HepG2 (cell line): ENCODE results near the gene SURF6. TPM values are rescaled to one million over a fixed set of nuclear protein-coding genes. Genes with fewer than 3 reads are reported as not detected.

Experiments used
- GATAD2A ChIP-seq: IDR thresholded peaks from 2 replicates; pipeline ENCODE4 v1.6.1; 2016
- HNRNPL ChIP-seq: fragments of 200-400 bp; formaldehyde crosslinking; IDR thresholded peaks from 2 replicates; pipeline ENCODE4 v1.6.1; 2017; ENCODE audit warnings: mild to moderate bottlenecking, low read depth, low read length
- LCORL ChIP-seq, 2 experiments: fragments of 450-650 bp in 1 of 2; sonication (generic) in 1 of 2; formaldehyde crosslinking in 1 of 2; IDR thresholded peaks; 2 replicates each; pipeline versions ENCODE4 v1.5.0 to v1.6.1; 2017 to 2020; ENCODE audit warnings: antibody characterized with exemption in 1 of 2, missing genetic modification reagents in 1 of 2
- NFIB ChIP-seq: sonication (generic); formaldehyde crosslinking; IDR thresholded peaks from 2 replicates; pipeline ENCODE4 v1.9.0; 2021; ENCODE audit warnings: missing genetic modification reagents, mild to moderate bottlenecking, borderline replicate concordance
- PHF21A ChIP-seq: sonication (generic); formaldehyde crosslinking; IDR thresholded peaks from 2 replicates; pipeline ENCODE4 v1.5.0; 2020; ENCODE audit warnings: mild to moderate bottlenecking, missing genetic modification reagents
- SMYD3 ChIP-seq: sonication (generic); formaldehyde crosslinking; IDR thresholded peaks from 2 replicates; pipeline ENCODE4 v1.8.1; 2023; ENCODE audit warnings: mild to moderate bottlenecking, missing genetic modification reagents
- TMF1 ChIP-seq: sonication (generic); formaldehyde crosslinking; IDR thresholded peaks from 2 replicates; pipeline ENCODE4 v1.8.1; 2022; ENCODE audit warnings: low read depth, missing genetic modification reagents
- ZBTB7B ChIP-seq: sonication (generic); formaldehyde crosslinking; IDR thresholded peaks from 2 replicates; pipeline ENCODE4 v1.4.0; 2020; ENCODE audit warnings: missing genetic modification reagents
- ZNF274 ChIP-seq: sonication (generic); formaldehyde crosslinking; IDR thresholded peaks from 2 replicates; pipeline ENCODE4 v1.5.1; 2020; ENCODE audit warnings: mild to moderate bottlenecking, missing genetic modification reagents
- ZNF446 ChIP-seq: sonication (generic); formaldehyde crosslinking; IDR thresholded peaks from 2 replicates; pipeline ENCODE4 v1.5.0; 2020; ENCODE audit warnings: mild to moderate bottlenecking, missing genetic modification reagents
- ZNF777 ChIP-seq: sonication (generic); formaldehyde crosslinking; IDR thresholded peaks from 2 replicates; pipeline ENCODE4 v1.4.0; 2020; ENCODE audit warnings: missing genetic modification reagents
- polyA plus RNA-seq, 8 experiments: library from polyadenylated mRNA; depleted of rRNA in 3 of 8; stranded (reverse) in 7 of 8; unstranded in 1 of 8; fragments of >200 nt; fragmentation: Illumina TruSeq in 4 of 8; extraction: Trizol in 4 of 8; gene quantifications; 2 replicates each; pipeline versions ENCODE4 v1.2.1 to v1.2.3, GENCODE V29; 2011 to 2016; ENCODE audit warnings: low read depth in 4 of 8, missing spikeins in 1 of 8, mixed read lengths in 1 of 8; ENCODE audit not compliant: insufficient read depth in 1 of 8
- total RNA-seq, 5 experiments: library from RNA; depleted of rRNA; stranded (reverse); fragments of >200 nt; fragmentation: Illumina TruSeq; extraction: Trizol; gene quantifications; 2 replicates each; pipeline ENCODE4 v1.2.3, GENCODE V29; 2016; ENCODE audit warnings: low read depth in 1 of 5
- TF ChIP-seq, protein P1 (sequence below): sonication (generic); formaldehyde crosslinking; IDR thresholded peaks from 2 replicates; pipeline ENCODE4 v1.5.0; 2020; ENCODE audit warnings: mild to moderate bottlenecking, missing genetic modification reagents, borderline replicate concordance
- TF ChIP-seq, protein P2 (sequence below), 2 experiments: sonication (generic) in 1 of 2; formaldehyde crosslinking in 1 of 2; IDR thresholded peaks; 2 replicates each; pipeline versions ENCODE4 v1.5.1 to v1.6.1; 2011 to 2020; ENCODE audit warnings: borderline replicate concordance in 1 of 2, low read depth in 1 of 2, low read length in 1 of 2, mild to moderate bottlenecking in 1 of 2, missing genetic modification reagents in 1 of 2, moderate library complexity in 1 of 2
- TF ChIP-seq, protein P3 (sequence below): sonication (generic); formaldehyde crosslinking; IDR thresholded peaks from 2 replicates; pipeline ENCODE4 v1.4.0; 2020; ENCODE audit warnings: missing genetic modification reagents, mild to moderate bottlenecking, borderline replicate concordance
- TF ChIP-seq, protein P4 (sequence below): sonication (generic); formaldehyde crosslinking; IDR thresholded peaks from 2 replicates; pipeline ENCODE4 v1.8.0; 2022; ENCODE audit warnings: mild to moderate bottlenecking, missing genetic modification reagents, borderline replicate concordance

SURF6 gene
- total and polyA plus RNA-seq, 2 of the 13 experiments (the other 11 are each of a cell fraction or from before 2014, with no cell fraction given): 5.9 to 14.7 TPM

DNA sequence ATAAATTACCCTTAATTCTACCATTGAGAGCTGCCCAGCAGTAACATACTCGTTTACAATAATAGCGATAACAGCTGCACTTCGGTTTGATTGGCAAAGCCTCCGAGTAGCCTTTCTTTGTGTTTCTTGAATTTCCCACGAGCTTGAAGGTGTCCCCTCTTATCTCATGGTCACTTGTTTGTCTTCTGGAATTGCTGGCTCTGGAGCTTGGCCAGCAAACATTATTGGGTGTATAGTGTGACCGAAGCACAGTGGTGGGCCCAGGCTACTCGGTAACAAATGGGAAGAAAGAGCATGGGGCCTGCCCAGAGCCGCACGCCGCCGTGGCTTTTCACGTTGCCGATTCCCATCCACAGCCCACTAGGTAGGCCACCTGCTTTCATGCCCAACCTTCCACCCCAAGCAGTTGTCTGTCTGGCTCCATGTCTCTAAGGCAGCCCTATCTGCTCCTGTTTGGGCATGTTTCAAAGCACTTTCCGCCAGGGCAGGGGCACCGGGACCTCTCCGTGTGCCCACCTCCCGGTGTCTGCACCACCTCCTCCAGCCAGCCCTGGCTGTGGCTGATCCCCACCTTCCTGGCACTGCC, 48.8 kb upstream of the SURF6 start (continued):
- TF ChIP-seq, protein P1, sequence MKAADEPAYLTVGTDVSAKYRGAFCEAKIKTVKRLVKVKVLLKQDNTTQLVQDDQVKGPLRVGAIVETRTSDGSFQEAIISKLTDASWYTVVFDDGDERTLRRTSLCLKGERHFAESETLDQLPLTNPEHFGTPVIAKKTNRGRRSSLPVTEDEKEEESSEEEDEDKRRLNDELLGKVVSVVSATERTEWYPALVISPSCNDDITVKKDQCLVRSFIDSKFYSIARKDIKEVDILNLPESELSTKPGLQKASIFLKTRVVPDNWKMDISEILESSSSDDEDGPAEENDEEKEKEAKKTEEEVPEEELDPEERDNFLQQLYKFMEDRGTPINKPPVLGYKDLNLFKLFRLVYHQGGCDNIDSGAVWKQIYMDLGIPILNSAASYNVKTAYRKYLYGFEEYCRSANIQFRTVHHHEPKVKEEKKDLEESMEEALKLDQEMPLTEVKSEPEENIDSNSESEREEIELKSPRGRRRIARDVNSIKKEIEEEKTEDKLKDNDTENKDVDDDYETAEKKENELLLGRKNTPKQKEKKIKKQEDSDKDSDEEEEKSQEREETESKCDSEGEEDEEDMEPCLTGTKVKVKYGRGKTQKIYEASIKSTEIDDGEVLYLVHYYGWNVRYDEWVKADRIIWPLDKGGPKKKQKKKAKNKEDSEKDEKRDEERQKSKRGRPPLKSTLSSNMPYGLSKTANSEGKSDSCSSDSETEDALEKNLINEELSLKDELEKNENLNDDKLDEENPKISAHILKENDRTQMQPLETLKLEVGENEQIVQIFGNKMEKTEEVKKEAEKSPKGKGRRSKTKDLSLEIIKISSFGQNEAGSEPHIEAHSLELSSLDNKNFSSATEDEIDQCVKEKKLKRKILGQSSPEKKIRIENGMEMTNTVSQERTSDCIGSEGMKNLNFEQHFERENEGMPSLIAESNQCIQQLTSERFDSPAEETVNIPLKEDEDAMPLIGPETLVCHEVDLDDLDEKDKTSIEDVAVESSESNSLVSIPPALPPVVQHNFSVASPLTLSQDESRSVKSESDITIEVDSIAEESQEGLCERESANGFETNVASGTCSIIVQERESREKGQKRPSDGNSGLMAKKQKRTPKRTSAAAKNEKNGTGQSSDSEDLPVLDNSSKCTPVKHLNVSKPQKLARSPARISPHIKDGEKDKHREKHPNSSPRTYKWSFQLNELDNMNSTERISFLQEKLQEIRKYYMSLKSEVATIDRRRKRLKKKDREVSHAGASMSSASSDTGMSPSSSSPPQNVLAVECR (CRISPR knock-in tag): peak; percentile 47; the same call in 1 of the 2 replicates
- TF ChIP-seq, protein P2, sequence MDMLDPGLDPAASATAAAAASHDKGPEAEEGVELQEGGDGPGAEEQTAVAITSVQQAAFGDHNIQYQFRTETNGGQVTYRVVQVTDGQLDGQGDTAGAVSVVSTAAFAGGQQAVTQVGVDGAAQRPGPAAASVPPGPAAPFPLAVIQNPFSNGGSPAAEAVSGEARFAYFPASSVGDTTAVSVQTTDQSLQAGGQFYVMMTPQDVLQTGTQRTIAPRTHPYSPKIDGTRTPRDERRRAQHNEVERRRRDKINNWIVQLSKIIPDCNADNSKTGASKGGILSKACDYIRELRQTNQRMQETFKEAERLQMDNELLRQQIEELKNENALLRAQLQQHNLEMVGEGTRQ (IDR thresholded peaks at IDR 0.05; ENCODE audit: low read depth, low read length): no peak
- TF ChIP-seq, protein P2 (CRISPR knock-in tag; IDR thresholded peaks at IDR 0.05; ENCODE audit: borderline replicate concordance): no peak
- TF ChIP-seq ZNF777 (CRISPR knock-in tag) (no peak), HNRNPL (0 out of 2 replicates have a peak, but pooled peaks have one; percentile 23), ZNF446 (CRISPR knock-in tag) (no peak), LCORL (IDR thresholded peaks at IDR 0.05) (no peak), LCORL (CRISPR knock-in tag; IDR thresholded peaks at IDR 0.05) (peak; percentile 31; the same call in 1 of the 2 replicates), ZBTB7B (0 out of 2 replicates have a peak, but pooled peaks have one; percentile 21), GATAD2A (CRISPR knock-in tag) (peak; percentile 17; the same call in 1 of the 2 replicates), SMYD3 (no peak), NFIB (no peak), PHF21A (CRISPR knock-in tag) (0 out of 2 replicates have a peak, but pooled peaks have one; percentile 37), TMF1 (CRISPR knock-in tag) (no peak), ZNF274 (CRISPR knock-in tag) (0 out of 2 replicates have a peak, but pooled peaks have one; percentile 20)
- TF ChIP-seq, protein P3, sequence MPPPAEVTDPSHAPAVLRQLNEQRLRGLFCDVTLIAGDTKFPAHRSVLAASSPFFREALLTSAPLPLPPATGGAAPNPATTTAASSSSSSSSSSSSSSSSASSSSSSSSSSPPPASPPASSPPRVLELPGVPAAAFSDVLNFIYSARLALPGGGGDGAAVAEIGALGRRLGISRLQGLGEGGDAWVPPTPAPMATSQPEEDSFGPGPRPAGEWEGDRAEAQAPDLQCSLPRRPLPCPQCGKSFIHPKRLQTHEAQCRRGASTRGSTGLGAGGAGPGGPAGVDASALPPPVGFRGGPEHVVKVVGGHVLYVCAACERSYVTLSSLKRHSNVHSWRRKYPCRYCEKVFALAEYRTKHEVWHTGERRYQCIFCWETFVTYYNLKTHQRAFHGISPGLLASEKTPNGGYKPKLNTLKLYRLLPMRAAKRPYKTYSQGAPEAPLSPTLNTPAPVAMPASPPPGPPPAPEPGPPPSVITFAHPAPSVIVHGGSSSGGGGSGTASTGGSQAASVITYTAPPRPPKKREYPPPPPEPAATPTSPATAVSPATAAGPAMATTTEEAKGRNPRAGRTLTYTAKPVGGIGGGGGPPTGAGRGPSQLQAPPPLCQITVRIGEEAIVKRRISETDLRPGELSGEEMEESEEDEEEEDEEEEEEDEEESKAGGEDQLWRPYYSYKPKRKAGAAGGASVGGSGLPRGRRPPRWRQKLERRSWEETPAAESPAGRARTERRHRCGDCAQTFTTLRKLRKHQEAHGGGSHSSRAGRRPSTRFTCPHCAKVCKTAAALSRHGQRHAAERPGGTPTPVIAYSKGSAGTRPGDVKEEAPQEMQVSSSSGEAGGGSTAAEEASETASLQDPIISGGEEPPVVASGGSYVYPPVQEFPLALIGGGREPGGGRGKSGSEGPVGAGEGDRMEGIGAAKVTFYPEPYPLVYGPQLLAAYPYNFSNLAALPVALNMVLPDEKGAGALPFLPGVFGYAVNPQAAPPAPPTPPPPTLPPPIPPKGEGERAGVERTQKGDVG (CRISPR knock-in tag): peak; percentile 64; the same call in 1 of the 2 replicates
- TF ChIP-seq, protein P4, sequence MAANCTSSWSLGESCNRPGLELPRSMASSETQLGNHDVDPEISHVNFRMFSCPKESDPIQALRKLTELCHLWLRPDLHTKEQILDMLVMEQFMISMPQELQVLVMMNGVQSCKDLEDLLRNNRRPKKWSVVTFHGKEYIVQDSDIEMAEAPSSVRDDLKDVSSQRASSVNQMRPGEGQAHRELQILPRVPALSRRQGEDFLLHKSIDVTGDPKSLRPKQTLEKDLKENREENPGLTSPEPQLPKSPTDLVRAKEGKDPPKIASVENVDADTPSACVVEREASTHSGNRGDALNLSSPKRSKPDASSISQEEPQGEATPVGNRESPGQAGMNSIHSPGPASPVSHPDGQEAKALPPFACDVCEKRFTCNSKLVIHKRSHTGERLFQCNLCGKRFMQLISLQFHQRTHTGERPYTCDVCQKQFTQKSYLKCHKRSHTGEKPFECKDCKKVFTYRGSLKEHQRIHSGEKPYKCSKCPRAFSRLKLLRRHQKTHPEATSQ (CRISPR knock-in tag): no peak
